Brain microvascular endothelial cell (primary cell): ENCODE results near the gene CARNS1.

Experiments used
- DNase-seq: peaks from one replicate; pipeline ENCODE4 v3.0.0-alpha.2; 2020
- H3K27ac ChIP-seq: fragments of 250-450 bp; sonication (Bioruptor Pico); 2 replicates; pipeline ENCODE4 v1.5.1; 2020; ENCODE audit warnings: mild to moderate bottlenecking, moderate library complexity
- H3K27me3 ChIP-seq: fragments of 250-450 bp; sonication (Bioruptor Pico); replicated peaks from 2 replicates; pipeline ENCODE4 v1.5.1; 2020; ENCODE audit warnings: mild to moderate bottlenecking
- H3K36me3 ChIP-seq: fragments of 250-450 bp; sonication (Bioruptor Pico); replicated peaks from 2 replicates; pipeline ENCODE4 v1.5.1; 2020; ENCODE audit warnings: mild to moderate bottlenecking
- H3K4me3 ChIP-seq: 2 replicates; pipeline ENCODE4 v1.5.1; 2011; ENCODE audit warnings: low read depth, mild to moderate bottlenecking, control low read depth, low read length, moderate library complexity
- CTCF ChIP-seq: IDR thresholded peaks from 2 replicates; pipeline ENCODE4 v1.5.1; 2011; ENCODE audit warnings: low read depth, mild to moderate bottlenecking, moderate library complexity, low read length, control low read depth, inconsistent platforms; ENCODE audit errors: missing control alignments
- in situ Hi-C: cut with HindIII; loops from 2 replicates; pipeline ENCODE4 v1.10.0; 2017; ENCODE audit warnings: low sequenced_read_pairs, low pct_ligation_motif_present

CARNS1 gene

DNA sequence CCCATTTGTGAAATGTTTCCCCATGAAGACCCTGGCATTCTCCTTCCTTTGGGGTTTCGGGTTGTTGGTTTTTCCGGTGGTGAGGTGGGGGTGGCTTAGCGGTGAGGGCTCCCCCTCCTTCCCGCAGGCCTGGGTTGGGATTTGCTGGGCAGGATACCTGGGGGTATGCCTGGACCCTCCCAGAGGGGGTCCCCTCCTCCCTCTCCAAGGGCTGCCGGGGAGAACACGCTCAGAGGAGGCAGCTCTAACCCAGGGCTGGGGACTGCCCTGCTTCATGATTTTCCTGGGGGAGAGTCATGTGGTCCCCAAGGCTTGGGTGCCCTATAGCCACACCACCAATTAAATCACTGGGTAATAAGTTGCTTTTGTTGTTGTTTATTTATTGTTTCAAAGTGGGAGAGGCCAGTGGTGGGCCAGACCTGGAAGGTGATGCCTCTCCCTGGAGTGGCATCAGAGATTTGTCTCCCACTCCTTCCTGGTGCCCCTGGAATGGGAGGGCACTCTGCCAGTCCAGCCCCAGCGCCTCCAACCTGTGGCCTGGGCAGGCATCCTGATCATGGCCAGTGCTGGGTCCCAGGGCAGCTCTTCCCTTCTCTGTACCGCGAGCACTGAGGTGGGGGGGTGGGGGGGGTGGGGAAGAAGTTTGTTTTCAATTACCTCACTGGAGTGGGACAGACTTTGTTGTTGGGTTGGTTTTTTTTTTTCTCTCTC, 40.8 kb upstream of the CARNS1 start:
- DNase-seq: no peak
- Histone ChIP-seq H3K4me3 (peak overlapping the region; percentile 63), H3K27me3 (no peaks in the 10 kb centered on the region), H3K36me3 (no peaks in the 10 kb centered on the region), H3K27ac (peak overlapping the region; percentile 93)
- in situ Hi-C loops: no loop called here
- no peak for TF ChIP-seq CTCF

GRCh38 chr11:67375320-67376055, 40.0 kb upstream of the CARNS1 start:
- TF ChIP-seq CTCF: no peak
- H3K27me3 ChIP-seq: no peaks in the 10 kb centered on the region
- H3K27ac ChIP-seq: no peak overlapping the region
- no peak overlapping the region for H3K4me3 ChIP-seq
- no peaks in the 10 kb centered on the region for H3K36me3 ChIP-seq
- in situ Hi-C loops: no loop called here
- no peak for DNase-seq

GRCh38 chr11:67376063-67376820, 39.2 kb upstream of the CARNS1 start:
- no peaks in the 10 kb centered on the region for H3K36me3 ChIP-seq
- DNase-seq: no peak
- no peaks in the 10 kb centered on the region for H3K27me3 ChIP-seq
- H3K27ac ChIP-seq: no peak overlapping the region
- no peak overlapping the region for H3K4me3 ChIP-seq
- in situ Hi-C loops: no loop called here
- no peak for TF ChIP-seq CTCF

GRCh38 chr11:67376873-67377808, 38.3 kb upstream of the CARNS1 start:
- in situ Hi-C loops: no loop called here
- Histone ChIP-seq H3K27me3 (no peaks in the 10 kb centered on the region), H3K4me3 (no peak overlapping the region), H3K36me3 (no peaks in the 10 kb centered on the region), H3K27ac (no peak overlapping the region)
- no peak for DNase-seq
- TF ChIP-seq CTCF: no peak

DNA sequence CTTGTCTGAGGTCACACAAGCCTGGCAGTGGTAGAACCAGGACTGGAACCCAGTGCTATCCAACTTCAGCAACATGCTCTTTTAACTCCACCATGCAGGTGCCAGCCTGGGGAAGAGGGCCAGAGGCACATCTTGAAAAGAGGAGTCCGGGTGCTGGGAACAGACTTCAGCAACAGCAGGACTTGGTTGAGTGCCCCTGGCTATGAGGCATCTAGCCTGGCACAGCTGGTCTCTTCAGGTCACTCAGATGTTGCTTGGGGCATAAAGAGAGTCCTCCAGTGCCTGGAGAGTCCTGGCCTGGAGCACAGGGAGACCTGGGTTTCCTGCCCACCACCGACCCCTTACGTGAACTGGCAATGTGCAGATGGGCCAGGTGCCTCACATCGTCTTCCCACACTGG, 36.9 kb upstream of the CARNS1 start:
- H3K27ac ChIP-seq: no peak overlapping the region
- H3K27me3 ChIP-seq: no peaks in the 10 kb centered on the region
- DNase-seq: no peak
- no peaks in the 10 kb centered on the region for H3K36me3 ChIP-seq
- TF ChIP-seq CTCF: no peak
- no peak overlapping the region for H3K4me3 ChIP-seq
- in situ Hi-C loops: no loop called here
